HFFc6 (cell line): ENCODE data around the gene NOTCH4. TPM values are rescaled to one million over a fixed set of nuclear protein-coding genes. Genes with fewer than 3 reads are reported as not detected.

Experiments
- DNase-seq: peaks from one replicate; pipeline ENCODE4 v3.0.0-alpha.2; 2018
- H3K27ac Mint-ChIP-seq: 2 replicates; pipeline ENCODE4 v1.8.0; 2020; ENCODE audit warnings: mild to moderate bottlenecking, mixed read lengths
- H3K27me3 Mint-ChIP-seq: 2 replicates; pipeline ENCODE4 v1.8.0; 2021; ENCODE audit warnings: mild to moderate bottlenecking, moderate library complexity, mixed read lengths; ENCODE audit not compliant: insufficient read depth
- H3K36me3 Mint-ChIP-seq: 2 replicates; pipeline ENCODE4 v1.8.0; 2021; ENCODE audit warnings: low read depth, mixed read lengths
- H3K4me1 Mint-ChIP-seq: 2 replicates; pipeline ENCODE4 v1.8.0; 2020; ENCODE audit warnings: low read depth, mixed read lengths
- H3K4me3 Mint-ChIP-seq: 2 replicates; pipeline ENCODE4 v1.8.0; 2020; ENCODE audit warnings: mild to moderate bottlenecking, moderate library complexity, mixed read lengths
- H3K9me3 Mint-ChIP-seq: 2 replicates; pipeline ENCODE4 v1.8.0; 2020; ENCODE audit warnings: mild to moderate bottlenecking, mixed read lengths
- CTCF ChIP-seq: fragments of 200-600 bp; sonication (generic); IDR thresholded peaks from 2 replicates; pipeline ENCODE4 v1.5.0; 2021; ENCODE audit warnings: antibody characterized with exemption, mild to moderate bottlenecking
- total RNA-seq, 6 experiments: library from RNA; stranded (reverse); fragmentation: NEBNext Ultra II Directional; extraction: Animal tissue kit (Norgen Biotek cat#: 25700); gene quantifications; 2 replicates in 1 of 6; 3 replicates in 5 of 6; pipeline ENCODE4 v1.2.3, GENCODE V29; 2021

The NOTCH4 gene
- total RNA-seq, 6 experiments from 2014 or later, result 0.29 to 0.68 (median 0.48) TPM

- Mint-ChIP-seq H3K4me3 (no peak overlapping the region), H3K36me3 (no peaks in the 10 kb centered on the region), H3K27me3 (peaks cover 30% of the 10 kb centered on the region), H3K9me3 (no peaks in the 10 kb centered on the region), H3K27ac (no peak overlapping the region), H3K4me1 (0 out of 2 replicates have a peak, but pooled peaks cover 7% of the 10 kb centered on the region)
- TF ChIP-seq CTCF, result no peak
- DNase-seq, result no peak
These were observed 829 bp upstream of the NOTCH4 start for GRCh38 chr6:32224696-32225095.

GRCh38 chr6:32222333-32223230, 1.3 kb downstream of the NOTCH4 start:
- Mint-ChIP-seq H3K9me3 (no peaks in the 10 kb centered on the region), H3K36me3 (no peaks in the 10 kb centered on the region), H3K4me1 (0 out of 2 replicates have a peak, but pooled peaks cover 7% of the 10 kb centered on the region), H3K27me3 (peaks cover 44% of the 10 kb centered on the region), H3K27ac (no peak overlapping the region), H3K4me3 (no peak overlapping the region)
- no peak for DNase-seq
- no peak for TF ChIP-seq CTCF

GRCh38 chr6:32220021-32220420, 3.8 kb downstream of the NOTCH4 start:
- H3K9me3 Mint-ChIP-seq, result no peaks in the 10 kb centered on the region
- H3K27ac Mint-ChIP-seq, result no peak overlapping the region
- H3K27me3 Mint-ChIP-seq, result peaks cover 60% of the 10 kb centered on the region
- H3K4me3 Mint-ChIP-seq, result no peak overlapping the region
- no peak for TF ChIP-seq CTCF
- no peak for DNase-seq
- 0 out of 2 replicates have a peak, but pooled peaks cover 7% of the 10 kb centered on the region for H3K4me1 Mint-ChIP-seq
- H3K36me3 Mint-ChIP-seq, result no peaks in the 10 kb centered on the region

- no peak for TF ChIP-seq CTCF
- H3K27me3 Mint-ChIP-seq, result peaks cover 64% of the 10 kb centered on the region
These were observed 5.7 kb downstream of the NOTCH4 start for GRCh38 chr6:32218167-32218566.

GRCh38 chr6:32216998-32217397, 6.9 kb downstream of the NOTCH4 start:
- TF ChIP-seq CTCF, result no peak
- H3K36me3 Mint-ChIP-seq, result no peaks in the 10 kb centered on the region
- peaks cover 60% of the 10 kb centered on the region for H3K27me3 Mint-ChIP-seq
- DNase-seq, result no peak
- H3K4me1 Mint-ChIP-seq, result no peaks in the 10 kb centered on the region
- no peak overlapping the region for H3K4me3 Mint-ChIP-seq
- no peaks in the 10 kb centered on the region for H3K9me3 Mint-ChIP-seq
- H3K27ac Mint-ChIP-seq, result no peak overlapping the region

More at GRCh38 chr6:32218167-32218566, 5.7 kb downstream of the NOTCH4 start:
- Mint-ChIP-seq H3K36me3 (no peaks in the 10 kb centered on the region), H3K9me3 (no peaks in the 10 kb centered on the region), H3K4me3 (no peak overlapping the region), H3K4me1 (no peaks in the 10 kb centered on the region), H3K27ac (no peak overlapping the region)
- no peak for DNase-seq
